Left hindlimb (tissue), 1 donor: ENCODE data around the gene FGF1.
A peak's percentile ranks its signal among the peaks of the same experiment; 100 is the strongest.

ENCODE experiments used
- DNase-seq: peaks from one replicate; pipeline ENCODE4 v3.0.0-alpha.2; 2018

FGF1 gene

DNA sequence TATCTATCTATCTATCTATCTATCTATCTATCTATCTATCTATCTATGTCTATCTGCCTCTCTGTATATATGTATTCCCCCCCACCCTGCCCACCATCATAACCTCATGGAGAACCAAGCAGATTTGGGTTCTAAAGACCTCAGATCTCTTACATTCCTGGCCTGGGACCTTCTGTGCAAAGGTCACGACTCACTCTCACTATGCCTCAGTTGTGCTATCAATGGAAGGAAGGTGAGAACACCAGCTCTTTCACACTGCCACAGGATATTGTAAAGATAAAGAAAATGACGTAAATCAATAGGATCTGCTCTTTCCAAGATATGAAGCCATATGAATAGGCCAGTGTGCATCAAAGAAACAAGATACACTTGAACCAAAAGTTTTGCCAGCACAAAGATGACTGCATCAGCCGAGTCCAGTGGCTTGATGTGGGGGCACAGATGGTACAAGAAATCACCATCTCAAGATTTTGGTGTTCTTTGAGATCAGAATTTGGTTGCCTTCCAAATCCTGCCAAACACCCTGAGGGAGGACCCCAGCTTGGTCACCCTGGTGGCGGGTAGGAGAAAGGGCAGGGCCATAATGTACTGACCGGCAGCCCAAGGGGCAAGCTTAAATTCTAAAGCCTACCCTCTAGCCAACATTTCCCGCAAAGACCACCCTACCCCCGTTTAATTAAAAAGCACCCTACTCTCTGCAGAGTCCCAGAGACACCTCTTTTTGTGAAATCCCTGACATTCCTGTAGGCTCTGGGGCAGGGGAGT lies 8.4 kb upstream of the FGF1 start:
- no peak for DNase-seq

DNA sequence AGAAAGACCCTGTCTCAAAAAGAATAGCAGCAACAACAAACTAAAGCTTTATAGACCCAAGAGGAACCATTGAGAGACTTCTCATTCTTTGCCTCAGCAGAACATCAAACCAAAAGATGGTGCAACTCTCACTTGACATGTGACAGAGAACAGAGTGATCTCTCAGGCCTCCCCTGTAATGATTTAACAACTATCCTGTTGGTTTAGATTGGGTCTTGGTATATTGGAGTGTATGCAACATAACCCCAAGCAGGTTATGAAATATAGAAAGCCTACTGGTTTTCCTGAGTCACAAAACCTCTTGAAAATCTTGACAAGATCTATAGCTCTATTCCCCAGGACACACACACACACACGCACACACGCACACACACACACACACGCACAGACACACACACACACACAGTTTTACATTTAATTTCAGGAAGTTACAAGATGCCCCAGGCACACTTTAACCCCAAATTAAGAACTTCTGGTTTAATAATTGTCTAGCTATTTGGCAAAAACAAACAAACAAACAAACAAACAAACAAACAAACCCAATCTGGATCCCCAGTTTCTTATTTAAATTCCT lies 6.5 kb upstream of the FGF1 start:
- no peak for DNase-seq

DNA sequence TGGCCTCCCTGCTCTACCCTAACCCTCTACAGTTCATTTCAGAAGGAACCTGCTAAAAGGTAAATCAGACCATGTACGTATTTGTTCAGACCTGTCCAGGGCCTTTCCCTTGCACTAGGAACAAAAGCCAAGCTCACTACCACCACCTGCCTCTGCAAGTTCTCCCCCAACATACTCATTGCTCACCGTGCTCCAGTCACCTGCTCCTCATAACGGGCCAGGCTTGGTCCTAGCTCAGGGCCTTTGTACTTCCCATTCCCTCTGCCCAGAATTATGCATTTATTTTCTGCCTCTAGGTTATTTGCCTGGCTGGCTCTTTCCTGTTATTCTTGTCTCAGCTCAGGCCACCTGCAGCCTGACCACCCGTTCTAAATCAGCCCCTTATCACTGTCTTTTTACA lies 4.8 kb upstream of the FGF1 start:
- DNase-seq, result no peak

DNA sequence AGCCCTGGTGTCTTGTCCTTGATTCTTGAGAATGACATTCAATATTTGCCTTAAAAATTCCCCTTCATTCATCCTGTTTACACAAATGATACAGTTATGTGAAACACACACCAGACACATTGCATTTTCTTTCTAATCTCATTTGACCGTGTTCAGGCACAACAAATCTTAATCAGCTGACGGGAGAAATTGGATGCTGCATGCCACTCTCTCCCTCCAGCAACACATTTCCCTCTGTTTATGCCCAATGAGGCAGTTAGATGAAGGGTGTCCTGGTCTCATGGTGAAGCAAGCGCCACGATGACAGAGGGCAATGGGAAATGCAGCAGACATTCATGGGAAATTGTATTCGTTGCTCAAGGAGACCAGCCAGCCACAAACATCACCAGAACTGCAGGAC lies 3.2 kb upstream of the FGF1 start:
- DNase-seq, result no peak

DNA sequence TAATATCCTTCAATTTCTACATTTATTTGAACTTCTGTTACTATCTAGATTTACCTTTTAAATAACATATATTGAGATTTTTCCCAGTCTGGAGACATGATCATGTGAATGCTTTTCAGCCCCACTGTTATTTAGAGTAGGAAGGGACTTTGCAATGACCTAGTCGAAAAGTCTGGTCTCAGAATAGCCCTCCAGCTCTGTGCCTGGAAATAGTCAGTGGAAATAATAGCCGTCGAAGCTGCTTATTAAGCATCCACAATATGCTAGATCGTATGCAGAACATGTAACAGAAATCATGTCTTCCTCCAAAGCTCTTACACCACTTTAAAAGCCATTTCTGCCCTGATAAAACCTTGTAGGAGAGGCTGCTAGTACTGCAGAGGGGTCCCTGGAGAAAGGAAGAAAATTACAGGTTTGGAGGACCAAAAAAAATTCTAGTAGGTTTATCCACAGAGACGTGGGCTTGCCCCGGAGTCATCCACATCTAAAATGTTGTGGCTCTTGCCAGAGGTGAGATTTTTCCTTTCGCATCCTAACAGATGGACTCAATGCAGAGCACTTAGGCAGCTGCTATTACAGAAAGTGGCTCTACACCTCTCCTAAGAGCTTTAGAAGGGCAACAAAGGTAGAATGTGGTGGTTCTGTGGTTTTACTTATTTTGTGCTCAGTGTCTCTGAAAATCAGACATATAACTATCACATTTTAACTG lies 2.5 kb upstream of the FGF1 start:
- DNase-seq, result no peak

DNA sequence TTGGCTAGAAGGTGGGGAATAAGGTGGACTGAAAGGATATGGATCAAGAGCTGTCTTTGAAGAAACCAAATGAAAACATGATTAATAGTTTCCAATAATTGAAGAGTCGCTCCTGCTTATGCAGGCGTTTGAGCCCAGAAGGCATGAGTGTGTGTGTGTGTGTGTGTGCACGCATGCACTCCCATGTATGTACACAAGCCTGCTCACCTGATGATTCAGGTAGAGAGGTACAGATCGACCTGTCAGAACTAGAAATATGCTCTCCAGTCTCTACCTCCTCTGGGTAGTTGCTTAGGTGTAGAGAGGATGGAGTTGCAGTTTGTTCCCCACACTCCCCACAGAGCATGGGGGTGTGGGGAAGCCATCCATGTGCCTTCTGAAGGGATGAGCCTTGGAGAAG lies 1.1 kb upstream of the FGF1 start:
- no peak for DNase-seq

DNA sequence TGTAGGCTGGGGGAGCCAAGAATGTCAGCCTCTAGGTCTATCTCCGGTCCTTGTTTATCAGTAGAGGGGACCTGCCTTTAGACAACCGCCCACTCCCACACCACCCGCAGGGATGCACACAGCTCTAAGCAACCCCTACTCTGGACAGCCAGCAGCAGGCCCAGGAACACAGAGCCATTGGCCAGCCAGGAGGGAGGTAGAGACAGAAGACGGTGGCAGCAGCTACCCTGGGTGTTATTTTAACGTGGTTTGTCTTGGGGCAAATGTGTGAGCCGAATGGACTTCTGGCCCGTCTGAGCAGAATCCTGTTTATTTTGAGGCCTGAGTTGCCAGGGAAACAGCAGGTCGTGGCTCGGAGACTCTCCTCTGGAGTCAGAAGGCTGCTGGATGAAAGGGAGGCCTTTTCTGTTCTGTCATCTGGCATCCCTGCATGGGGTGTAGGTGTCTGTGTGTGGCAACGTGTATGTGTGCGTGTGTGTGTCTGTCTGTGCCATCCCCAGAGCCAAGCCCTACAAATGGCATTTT lies 382 bp upstream of the FGF1 start:
- peak; percentile 58 for DNase-seq

DNA sequence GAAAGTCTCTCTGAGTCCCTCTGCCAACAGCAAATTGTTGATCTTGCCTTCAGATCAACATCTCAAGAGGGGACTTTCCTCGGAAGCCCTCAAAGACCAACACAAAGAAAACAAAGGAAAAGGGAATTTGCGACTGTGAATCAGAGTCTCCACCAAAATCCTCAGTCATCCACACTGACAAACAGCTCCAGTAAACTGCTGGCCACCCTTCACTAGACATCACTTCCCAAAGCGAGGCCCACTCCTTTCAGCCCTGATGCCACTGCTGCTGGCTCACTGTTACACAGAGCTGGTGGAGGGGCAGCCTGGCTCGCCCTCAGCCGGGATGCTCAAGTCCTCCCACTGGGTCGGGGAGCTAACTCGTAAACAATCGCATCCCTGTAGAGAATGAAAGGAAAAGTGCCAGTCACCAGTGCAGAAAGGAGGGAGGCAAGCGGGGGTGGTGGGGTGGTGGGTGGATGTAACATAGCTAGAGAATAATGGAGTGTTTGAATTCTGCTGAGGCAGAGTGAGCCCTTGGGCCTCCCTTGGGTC lies 1.3 kb downstream of the FGF1 start:
- DNase-seq, result no peak

DNA sequence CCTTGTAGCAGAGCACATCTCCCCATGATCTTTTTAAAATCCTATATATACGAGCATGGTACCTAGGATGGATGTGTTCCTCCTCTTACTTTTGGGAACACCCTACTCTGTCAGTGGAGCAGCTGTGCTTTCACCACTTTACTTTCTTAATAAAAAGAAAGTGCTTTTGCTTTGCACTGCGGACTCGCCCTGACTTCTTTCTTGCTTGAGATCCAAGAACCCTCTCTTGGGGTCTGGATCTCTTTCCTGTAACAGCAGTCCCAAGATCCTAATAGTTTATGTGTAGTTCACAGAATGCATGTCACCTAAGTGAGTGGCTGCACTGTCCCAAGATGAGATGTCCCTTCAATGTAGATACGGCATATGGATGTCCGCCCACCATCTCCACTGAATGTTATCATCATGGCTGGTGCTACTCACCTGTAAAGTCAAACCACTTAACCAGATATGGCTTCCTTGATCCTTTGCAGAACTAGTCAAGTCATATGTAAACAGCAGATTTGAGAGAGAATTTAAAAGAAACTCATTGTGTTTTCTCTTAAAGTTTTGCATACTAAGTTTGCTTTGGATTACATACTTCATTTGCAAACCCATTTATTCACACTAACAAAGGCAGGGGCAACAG lies 1.9 kb downstream of the FGF1 start:
- no peak for DNase-seq

DNA sequence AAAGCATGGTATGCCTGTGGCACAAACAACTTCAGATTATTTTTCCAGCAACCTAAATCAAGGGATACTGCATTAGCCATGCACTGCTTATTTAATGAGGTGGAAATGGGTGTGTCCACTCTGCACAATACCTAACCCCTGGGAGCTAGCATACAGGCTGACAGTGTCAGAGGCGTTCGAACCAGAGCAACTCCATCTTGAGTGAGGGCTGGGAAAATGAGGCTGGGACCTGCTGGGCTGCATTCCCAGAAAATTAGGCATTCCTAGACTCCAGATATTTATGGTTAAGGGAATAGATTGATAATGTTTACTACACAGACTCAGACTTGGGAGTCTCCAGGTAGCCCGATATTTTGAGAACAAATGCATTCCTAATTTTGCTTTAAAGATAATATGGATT lies 2.8 kb downstream of the FGF1 start:
- no peak for DNase-seq

DNA sequence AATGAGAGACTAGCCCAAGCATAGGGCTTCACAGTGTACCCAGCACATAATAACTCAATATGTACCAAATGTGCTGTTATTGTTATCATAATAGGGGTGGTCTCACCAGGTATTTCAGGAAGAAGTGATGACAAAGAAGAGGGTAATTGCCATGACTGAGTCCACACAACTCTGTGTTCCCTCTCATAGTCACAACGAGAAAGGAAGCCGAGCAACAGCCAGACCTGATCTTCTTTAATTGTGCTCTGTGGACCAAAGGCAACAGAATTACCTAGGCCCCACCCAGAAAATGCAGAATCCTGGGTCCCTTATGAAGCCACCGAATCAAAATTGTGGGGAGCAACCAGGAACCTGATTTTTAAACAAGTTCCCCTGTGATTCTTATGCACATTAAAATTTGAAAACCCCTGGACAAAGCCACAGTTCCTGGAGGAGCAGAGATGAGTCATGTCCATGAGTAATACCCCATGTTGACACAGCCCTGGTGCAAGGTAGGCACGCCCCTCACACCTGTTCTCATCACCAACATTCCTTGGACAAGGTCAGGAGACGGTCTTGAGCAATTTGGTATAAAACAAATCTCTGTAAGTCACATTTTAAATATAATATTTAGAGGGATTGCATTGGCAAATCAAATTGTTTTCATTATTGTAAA lies 5.2 kb downstream of the FGF1 start:
- DNase-seq, result no peak

DNA sequence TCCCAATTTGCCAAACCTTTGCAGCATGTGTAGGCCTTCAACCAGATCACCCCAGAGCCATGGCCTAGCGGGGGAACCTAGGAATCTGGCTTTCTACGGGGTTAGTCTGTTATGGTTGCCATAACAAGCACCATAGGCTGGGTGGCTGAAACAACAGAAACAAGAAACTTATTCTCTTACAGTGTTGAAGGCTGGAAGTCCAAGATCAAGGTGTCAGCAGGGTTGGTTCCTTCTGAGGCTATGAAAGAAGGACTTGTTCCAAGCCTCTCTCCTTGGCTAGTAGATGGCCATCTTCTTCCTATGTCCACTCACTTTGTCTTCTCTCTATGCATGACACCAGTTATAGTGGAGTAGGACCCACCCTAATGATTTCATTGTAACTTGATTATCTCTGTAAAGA lies 6.1 kb downstream of the FGF1 start:
- no peak for DNase-seq

DNA sequence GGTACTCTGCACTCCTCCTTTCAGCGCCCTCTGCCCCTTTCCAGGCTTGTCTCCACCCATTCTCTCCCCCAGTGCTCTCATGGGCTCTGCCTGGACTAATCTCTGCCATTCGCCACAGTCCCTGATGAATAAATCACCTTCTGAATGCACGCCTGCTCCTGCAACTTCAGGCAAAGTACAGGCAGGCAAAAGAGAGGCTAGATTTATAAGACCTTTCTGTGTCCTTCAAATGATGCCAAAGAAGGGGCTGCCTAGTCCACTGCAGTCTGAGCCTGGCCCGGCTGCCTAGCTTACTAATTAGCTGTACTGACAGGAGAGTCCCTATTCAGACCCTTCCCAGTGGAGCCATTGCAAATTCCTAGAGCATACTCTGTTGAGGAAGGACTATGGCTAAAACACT lies 7.4 kb downstream of the FGF1 start:
- no peak for DNase-seq

DNA sequence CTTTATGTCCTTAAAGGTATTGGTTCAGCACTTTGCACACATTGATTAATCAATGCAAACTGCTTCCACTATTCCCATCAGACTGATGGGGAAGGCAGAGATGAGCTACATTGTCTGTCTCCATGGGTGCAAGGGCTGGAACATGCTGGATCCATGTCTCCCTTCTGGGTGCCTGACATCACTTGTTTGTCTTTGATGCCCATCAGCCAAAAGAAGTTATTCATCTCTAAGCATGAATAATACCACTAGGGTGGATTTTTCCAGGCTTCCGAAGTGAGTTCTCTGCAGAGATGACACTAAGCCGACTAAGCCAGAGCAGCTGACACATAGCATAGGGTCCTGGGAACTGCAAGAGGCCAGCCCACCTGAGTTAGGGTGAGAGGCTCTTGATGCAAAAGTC lies 8.7 kb downstream of the FGF1 start:
- DNase-seq, result no peak

DNA sequence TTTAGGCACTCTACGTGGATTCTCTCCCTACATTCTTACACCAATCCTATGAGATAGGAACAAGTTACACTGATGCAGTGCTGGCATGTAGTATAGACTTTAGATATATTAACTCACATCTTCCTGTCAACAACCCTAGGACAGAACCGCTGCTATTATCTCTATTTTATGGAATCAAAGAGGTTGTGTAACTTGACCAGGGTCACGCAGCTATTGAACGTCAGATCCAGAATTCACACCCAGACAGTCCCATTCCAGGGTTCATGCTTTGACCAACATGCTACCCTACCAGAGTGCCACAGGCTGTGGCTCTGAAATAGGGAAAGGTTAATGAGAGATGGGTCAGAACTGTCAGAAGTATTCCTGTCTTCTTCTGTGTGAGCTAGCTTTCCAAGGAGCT lies 9.6 kb downstream of the FGF1 start:
- DNase-seq, result no peak

DNA sequence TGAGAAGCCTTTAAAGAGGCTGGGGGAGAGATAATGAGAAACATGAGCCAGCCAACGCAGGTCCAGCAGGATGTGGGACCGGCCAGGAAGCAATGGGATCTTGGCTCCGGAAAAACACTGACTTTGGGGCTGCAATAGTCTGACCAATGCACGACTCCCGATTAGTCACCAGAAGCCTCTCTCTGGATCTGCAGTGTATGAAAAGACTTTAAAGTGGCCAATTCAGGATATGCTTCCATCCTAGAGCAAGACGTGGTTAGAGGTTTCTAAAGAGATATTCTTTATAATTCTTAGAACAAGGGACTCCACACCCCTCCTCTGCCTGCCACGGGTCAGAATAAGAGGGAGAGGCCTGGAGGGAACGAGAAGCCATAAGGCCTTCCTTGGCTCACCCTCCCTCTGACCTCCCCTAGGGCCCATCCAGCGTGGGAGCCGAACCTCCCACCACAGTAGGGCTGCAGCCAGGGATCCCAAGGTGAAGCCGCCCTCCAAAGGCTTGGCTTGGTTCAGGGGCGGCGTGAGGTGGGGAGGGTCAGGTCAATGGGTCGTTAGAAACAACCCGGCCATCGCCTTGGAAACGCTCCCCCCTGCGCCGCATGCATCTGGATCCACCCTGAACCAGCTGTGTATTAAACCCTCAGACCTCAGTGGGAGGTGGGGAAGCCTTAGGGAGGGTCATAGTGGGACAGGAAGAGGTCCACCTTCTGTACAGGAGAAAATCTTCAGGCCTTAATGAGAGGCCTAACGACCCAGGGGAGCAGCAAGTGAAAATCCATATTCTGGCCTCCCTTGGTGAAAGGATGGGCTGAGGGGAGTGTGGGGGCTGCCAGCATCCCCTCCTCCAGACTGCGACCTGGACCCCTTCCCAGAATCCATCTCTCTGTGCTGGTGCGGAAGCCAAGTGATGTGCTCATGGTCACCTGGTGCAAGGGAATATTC lies 11.1 kb downstream of the FGF1 start:
- peak; percentile 83 for DNase-seq

DNA sequence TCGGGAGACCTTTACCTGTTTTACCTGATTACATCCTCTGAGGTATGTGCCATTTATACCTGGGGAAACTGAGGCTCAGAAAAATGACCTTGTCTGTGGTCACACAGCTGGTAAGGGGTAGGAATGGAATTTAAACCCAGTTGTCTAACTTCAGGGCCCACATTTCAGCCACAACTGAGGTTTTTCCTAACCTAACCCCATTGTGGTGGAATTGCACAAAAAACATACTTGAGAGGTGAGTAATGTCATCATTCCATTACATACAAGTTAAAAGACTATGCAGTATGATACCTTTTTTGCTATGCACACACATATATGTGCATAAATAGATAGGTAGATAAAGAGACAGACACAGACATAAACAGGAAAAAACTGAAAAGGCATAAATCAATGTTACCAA lies 14.1 kb downstream of the FGF1 start:
- no peak for DNase-seq

DNA sequence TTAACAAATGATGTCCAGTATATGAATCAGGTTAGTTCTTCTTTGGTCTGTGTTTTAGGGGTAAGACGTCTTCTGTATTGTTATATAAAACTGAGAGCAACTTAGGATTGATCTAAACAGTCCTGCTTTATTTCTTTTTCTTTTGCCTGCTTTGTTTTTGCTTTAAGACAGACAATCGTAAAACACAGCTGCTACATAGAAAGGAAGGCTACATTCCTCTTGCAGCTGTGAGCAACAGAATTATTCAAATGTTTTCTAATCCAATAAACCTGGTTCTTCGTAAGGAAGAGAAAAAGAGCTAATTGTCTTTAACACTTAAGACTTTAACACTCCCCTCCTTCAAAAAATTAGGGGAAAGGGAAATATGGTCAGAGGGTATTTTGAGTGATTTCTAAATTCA lies 14.6 kb downstream of the FGF1 start:
- no peak for DNase-seq

DNA sequence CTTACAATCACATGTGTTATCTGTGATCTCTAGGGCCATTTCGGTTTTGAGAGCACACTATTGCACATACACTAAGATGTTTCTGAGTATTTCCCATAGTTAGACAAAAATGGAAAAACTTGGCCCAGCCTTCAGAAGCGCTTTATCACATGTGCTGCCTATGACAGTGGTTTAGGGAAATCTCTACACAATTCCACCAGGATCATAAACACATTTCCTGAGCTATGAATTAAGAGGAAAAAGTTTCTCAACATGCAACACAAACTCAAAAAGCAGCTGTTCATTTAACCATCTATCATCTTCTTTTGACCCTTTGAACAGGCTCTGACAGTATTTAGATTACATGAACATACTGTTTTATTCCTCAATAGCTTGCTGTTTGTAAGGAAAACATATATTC lies 15.1 kb downstream of the FGF1 start:
- DNase-seq, result peak; percentile 42

DNA sequence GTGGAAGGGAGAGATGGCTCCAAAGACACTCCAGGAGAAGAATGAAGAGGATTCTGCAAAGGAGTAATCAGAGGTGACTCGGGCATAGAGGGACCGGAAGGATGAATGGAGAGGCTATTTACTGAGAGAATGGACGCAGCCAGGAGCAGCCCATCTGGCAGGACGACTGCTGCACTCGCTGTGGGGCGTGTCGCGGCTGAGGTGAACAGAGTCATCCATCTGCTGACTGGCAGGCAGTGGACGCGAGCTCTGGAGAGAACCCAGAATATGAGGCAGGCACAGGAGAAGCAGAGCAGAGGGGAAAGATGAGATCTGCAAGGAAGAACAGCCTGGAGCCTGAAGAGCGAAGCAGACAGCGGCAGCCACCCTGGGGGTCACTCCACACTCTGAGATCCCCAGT lies 16.4 kb downstream of the FGF1 start:
- no peak for DNase-seq

DNA sequence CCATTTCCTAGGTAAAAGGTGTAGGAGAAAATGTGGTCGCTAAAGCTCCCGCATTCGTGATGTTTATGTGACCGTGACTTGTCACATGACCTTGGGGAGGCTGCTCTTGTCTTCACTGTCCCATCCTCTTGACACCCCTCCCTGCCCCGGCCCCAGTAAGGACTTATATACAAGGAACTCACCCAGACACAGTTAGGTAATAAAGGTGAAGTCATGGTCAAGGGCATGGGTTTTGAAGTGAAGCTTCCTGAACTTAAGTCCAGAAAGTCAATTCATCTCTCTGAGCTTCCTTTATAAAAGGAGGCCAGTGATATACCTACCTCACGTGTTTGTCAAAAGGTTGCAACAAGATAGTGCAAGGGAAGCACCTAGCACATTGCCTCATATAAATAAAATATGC lies 17.6 kb downstream of the FGF1 start:
- DNase-seq, result no peak

DNA sequence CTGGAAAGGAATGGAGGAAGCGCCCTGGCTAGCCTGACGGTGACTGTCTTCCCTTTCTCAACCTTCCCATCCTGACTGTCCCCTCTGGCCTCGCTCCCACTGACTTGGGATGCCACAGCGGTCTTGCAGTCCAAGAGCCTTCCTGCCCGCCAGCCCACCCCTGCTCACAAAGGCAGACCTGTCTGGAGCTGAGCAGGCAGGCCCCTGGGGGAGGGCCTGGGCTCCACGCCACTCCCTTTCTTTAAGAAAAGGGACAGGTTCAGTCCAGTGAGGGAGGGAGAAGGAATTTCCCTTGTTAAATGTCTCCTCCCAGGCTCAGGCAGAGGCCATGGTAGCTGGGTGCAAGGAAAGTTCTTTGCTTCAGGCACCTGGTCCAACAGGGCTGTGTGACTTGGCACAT lies 18.1 kb downstream of the FGF1 start:
- DNase-seq, result no peak
